Hepatocyte (in vitro differentiated cells): ENCODE results near the gene XRCC1. TPM values are rescaled to one million over a fixed set of nuclear protein-coding genes. Genes with fewer than 3 reads are reported as not detected.

ENCODE experiments used
- polyA plus RNA-seq: library from polyadenylated mRNA; unstranded; fragments of >200 nt; fragmentation: Nextera tagmentation; extraction: Ambion mirVana; gene quantifications from 2 replicates; pipeline ENCODE4 v1.2.1, GENCODE V29; 2016
- total RNA-seq: library from RNA; depleted of rRNA; stranded (reverse); fragments of >200 nt; gene quantifications from 2 replicates; pipeline ENCODE4 v1.2.3, GENCODE V29; 2014

Gene XRCC1
- total and polyA plus RNA-seq, 2 experiments from 2014 or later = 27.8 to 34.3 TPM

Other genes starting within 250 kb of the XRCC1 start
- 0.30 and 1.2 TPM in 2 replicates for gene CD177, start 221.8 kb downstream of the XRCC1 start, total RNA-seq
- 0.49 TPM in 1 of 2 replicates, not detected in the other for gene CD177, start 221.8 kb downstream of the XRCC1 start, polyA plus RNA-seq
- gene TEX101, start 160.6 kb downstream of the XRCC1 start, total RNA-seq = not detected in 2 replicates
- gene TEX101, start 160.6 kb downstream of the XRCC1 start, polyA plus RNA-seq = not detected in 2 replicates
- 4.6 and 4.8 TPM in 2 replicates for gene LYPD3, start 109.9 kb downstream of the XRCC1 start, total RNA-seq
- 13.2 and 13.5 TPM in 2 replicates for gene LYPD3, start 109.9 kb downstream of the XRCC1 start, polyA plus RNA-seq
- gene PHLDB3, start 70.8 kb downstream of the XRCC1 start, total RNA-seq = 22.2 and 24.9 TPM in 2 replicates
- 23.4 and 29.0 TPM in 2 replicates for gene PHLDB3, start 70.8 kb downstream of the XRCC1 start, polyA plus RNA-seq
- 42.1 and 49.9 TPM in 2 replicates for gene ETHE1, start 48.3 kb downstream of the XRCC1 start, total RNA-seq
- gene ETHE1, start 48.3 kb downstream of the XRCC1 start, polyA plus RNA-seq = 47.0 and 65.1 TPM in 2 replicates
- 0.84 TPM in 1 of 2 replicates, not detected in the other for gene ZNF575, start 42.3 kb downstream of the XRCC1 start, total RNA-seq
- 3.1 and 6.8 TPM in 2 replicates for gene ZNF575, start 42.3 kb downstream of the XRCC1 start, polyA plus RNA-seq
- 4.7 and 11.4 TPM in 2 replicates for gene PINLYP, start 274 bp upstream of the XRCC1 start, total RNA-seq
- gene PINLYP, start 274 bp upstream of the XRCC1 start, polyA plus RNA-seq = 4.5 and 4.6 TPM in 2 replicates
- gene IRGQ, start 20.6 kb upstream of the XRCC1 start, total RNA-seq = 26.0 and 26.2 TPM in 2 replicates
- 9.6 and 14.4 TPM in 2 replicates for gene IRGQ, start 20.6 kb upstream of the XRCC1 start, polyA plus RNA-seq
- 12.8 and 16.2 TPM in 2 replicates for gene ZNF576, start 21.1 kb upstream of the XRCC1 start, total RNA-seq
- 16.1 and 18.1 TPM in 2 replicates for gene ZNF576, start 21.1 kb upstream of the XRCC1 start, polyA plus RNA-seq
- 0.27 TPM in 1 of 2 replicates, not detected in the other for gene SRRM5, start 36.6 kb upstream of the XRCC1 start, total RNA-seq
- gene SRRM5, start 36.6 kb upstream of the XRCC1 start, polyA plus RNA-seq = 0.24 and 0.79 TPM in 2 replicates
- 35.9 and 40.2 TPM in 2 replicates for gene ZNF428, start 44.1 kb upstream of the XRCC1 start, total RNA-seq
- gene ZNF428, start 44.1 kb upstream of the XRCC1 start, polyA plus RNA-seq = 73.9 and 74.9 TPM in 2 replicates
- 22.7 and 24.4 TPM in 2 replicates for gene CADM4, start 64.3 kb upstream of the XRCC1 start, total RNA-seq
- 16.6 and 17.1 TPM in 2 replicates for gene CADM4, start 64.3 kb upstream of the XRCC1 start, polyA plus RNA-seq
- 25.0 and 28.0 TPM in 2 replicates for gene PLAUR, start 94.6 kb upstream of the XRCC1 start, total RNA-seq
- gene PLAUR, start 94.6 kb upstream of the XRCC1 start, polyA plus RNA-seq = 57.8 and 65.1 TPM in 2 replicates
- gene IRGC, start 140.5 kb upstream of the XRCC1 start, total RNA-seq = not detected in 2 replicates
- not detected in 2 replicates for gene IRGC, start 140.5 kb upstream of the XRCC1 start, polyA plus RNA-seq
- 9.5 and 16.1 TPM in 2 replicates for gene SMG9, start 179.4 kb upstream of the XRCC1 start, total RNA-seq
- 34.9 and 39.7 TPM in 2 replicates for gene SMG9, start 179.4 kb upstream of the XRCC1 start, polyA plus RNA-seq
- gene KCNN4, start 205.4 kb upstream of the XRCC1 start, total RNA-seq = 2.8 and 3.6 TPM in 2 replicates
- gene KCNN4, start 205.4 kb upstream of the XRCC1 start, polyA plus RNA-seq = 5.4 and 8.3 TPM in 2 replicates
- 0.20 and 1.8 TPM in 2 replicates for gene LYPD5, start 226.9 kb upstream of the XRCC1 start, total RNA-seq
- 1.6 and 1.9 TPM in 2 replicates for gene LYPD5, start 226.9 kb upstream of the XRCC1 start, polyA plus RNA-seq